Astrocyte (in vitro differentiated cells and primary cell): ENCODE data around the gene CNTN1.

Source experiments
- EZH2 ChIP-seq: IDR thresholded peaks from 2 replicates; pipeline ENCODE4 v1.6.1; 2012; ENCODE audit warnings: mild to moderate bottlenecking, low read length, inconsistent platforms; ENCODE audit not compliant: insufficient read depth
- TF ChIP-seq, protein P1 (sequence below): IDR thresholded peaks from 2 replicates; pipeline ENCODE4 v1.5.1; 2011; ENCODE audit warnings: low read depth, mild to moderate bottlenecking, inconsistent platforms, low read length, moderate library complexity; ENCODE audit not compliant: insufficient read depth

DNA sequence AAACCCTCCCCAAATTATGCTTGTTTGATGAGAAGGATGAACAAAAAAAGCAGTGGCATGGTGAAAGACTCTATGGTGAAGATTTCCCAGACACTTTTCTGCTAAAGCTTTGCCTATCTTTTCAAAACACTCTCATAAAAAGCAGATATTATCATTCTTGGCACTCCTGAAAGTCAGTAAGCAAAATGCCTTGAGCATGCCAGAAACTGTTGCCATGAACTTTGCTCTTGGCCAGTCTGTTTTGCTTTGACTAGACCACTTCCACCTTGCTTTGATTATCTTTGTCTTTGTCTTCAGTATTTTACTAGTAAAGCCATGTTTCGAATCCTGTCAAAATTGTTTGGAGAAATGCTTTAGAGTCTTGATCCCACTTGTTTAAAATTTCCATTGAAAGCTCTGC lies 110.4 kb downstream of the CNTN1 start:
- no peak for TF ChIP-seq EZH2
- TF ChIP-seq, protein P1, sequence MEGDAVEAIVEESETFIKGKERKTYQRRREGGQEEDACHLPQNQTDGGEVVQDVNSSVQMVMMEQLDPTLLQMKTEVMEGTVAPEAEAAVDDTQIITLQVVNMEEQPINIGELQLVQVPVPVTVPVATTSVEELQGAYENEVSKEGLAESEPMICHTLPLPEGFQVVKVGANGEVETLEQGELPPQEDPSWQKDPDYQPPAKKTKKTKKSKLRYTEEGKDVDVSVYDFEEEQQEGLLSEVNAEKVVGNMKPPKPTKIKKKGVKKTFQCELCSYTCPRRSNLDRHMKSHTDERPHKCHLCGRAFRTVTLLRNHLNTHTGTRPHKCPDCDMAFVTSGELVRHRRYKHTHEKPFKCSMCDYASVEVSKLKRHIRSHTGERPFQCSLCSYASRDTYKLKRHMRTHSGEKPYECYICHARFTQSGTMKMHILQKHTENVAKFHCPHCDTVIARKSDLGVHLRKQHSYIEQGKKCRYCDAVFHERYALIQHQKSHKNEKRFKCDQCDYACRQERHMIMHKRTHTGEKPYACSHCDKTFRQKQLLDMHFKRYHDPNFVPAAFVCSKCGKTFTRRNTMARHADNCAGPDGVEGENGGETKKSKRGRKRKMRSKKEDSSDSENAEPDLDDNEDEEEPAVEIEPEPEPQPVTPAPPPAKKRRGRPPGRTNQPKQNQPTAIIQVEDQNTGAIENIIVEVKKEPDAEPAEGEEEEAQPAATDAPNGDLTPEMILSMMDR: no peak
